Stimulated activated naive CD8-positive, alpha-beta T cell treated with anti-CD3 and anti-CD28 coated beads, Interleukin-15, Interleukin-2, amounts not matched to agents 100 U/mL and 50 U/mL, for 24 hours (primary cell): ENCODE data around the gene NACA2.
"Not testable (repeated sequence)": the region's sequence is repeated elsewhere in the genome, so short reads cannot be mapped to it uniquely, and the experiment has no call there.

Experiments used
- ATAC-seq: fragments of 150-1000 bp; cut with Tn5 transposase; one replicate; pipeline ENCODE4 v1.10.0; 2021
- DNase-seq: peaks from one replicate; pipeline ENCODE4 v3.0.0; 2021

Gene NACA2

DNA sequence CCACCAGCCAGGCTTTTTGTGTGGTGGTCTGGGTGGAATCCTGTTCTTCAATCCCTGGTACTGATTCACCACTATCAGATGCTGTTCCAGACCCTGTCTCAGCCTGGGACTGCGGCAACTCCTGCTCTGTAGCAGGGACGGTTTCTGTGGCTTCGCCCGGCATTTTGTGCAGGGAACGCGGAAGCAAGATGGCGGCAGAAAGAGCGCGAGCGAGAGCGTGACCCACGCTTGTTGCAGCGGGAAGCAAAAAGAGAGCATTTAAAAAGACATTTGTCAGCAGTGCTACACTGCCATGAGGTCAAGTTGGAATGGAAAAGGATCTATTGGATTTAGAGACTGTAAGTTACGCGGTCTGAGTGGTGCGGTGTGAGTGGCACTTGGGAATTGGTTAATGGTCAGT, at the start of gene NACA2:
Gene NACA2 (minus strand): TSS at position 202 of the 400 bp plus-strand sequence. CDS start 39 bp downstream, at position 163.
- no peak for DNase-seq
- no peak for ATAC-seq

DNA sequence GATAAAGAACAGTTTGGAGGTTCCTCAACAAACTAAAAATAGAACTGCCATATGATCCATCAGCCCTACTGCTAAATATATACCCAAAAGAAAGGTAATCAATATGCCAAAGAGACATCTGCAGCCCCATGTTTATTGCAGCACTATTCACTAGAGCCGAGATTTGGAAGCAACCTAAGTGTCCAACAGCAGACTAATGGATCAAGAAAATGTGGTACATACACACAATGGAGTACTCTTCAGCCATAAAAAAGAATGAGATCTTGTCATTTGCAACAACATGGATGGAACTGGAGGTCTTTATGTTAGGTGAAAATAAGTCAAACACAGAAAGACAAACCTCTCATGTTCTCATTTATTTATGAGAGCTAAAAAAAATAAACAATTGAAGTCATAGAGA, 48.8 kb upstream of the NACA2 start:
- ATAC-seq (no peak), DNase-seq (no peak)

DNA sequence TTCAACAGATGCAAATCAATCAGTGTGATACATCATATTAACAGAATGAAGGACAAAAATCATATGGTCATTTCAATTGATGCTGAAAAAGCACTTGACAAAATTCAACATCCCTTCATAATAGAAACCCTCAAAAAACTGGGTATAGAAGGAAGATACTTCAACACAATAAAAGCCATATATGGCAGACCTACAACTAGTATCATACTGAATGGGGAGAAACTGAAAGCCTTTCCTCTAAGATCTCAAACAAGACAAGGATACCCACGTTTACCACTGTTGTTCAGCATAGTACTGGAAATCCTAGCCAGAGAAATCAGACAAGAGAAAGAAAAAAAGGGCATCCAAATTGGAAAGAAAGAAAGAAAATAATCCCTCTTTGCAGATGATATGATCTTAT, 47.1 kb upstream of the NACA2 start:
- ATAC-seq = no peak

DNA sequence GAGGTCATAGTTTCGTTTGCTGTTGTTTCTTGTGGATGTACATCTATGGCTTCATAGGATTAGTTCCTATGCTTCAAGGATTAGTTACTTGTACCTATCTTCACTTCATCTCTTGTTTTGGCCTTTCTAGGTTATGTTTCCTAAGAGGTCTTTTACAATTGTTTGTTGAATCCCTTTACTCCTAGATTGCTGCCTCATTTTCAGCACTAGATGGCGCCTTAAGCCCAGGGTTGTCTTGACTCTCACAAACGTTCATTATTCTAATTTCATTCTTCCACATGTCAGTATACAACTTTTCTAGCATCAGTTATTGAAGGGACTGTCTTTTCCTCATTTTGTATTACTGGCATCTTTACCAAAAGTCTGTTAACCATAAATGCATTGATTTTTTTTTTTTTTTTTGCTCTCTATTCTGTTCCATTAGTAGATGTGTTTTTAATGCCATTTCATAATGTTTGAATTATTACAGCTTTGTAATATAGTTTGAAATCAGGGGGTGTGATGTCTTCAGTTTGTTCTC, 45.0 kb upstream of the NACA2 start:
- peak; percentile 55 for DNase-seq

More for the DNA sequence above, 47.1 kb upstream of the NACA2 start:
- no peak for DNase-seq

DNA sequence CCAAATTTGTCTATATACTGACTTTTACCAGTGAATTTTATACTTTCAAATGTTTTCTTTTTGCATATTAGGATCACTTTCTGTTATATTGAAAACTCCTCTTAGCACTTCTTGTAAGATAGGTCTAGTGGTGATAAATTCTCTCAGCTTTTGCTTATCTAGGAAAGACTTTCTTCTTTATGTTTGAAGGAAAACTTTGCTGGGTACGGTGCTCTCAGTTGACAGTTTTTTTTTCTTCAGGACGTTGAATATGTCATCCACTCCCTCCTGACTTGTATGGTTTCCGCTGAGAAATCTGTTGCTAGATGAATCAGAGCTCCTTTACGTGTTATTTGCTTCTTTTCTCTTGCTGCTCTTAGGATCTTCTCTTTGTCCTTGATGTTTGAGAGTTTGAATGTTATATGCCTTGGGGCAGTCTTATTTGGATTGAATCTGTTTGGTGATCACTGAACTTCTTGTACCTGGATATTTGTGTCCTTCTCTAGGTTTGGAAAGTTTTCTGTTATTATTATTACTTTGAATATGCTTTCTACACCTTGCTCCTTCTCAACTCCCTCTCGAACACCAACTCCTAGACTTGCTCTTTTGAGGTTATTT, 44.0 kb upstream of the NACA2 start:
- DNase-seq (no peak), ATAC-seq (no peak)

More for the DNA sequence above, 45.0 kb upstream of the NACA2 start:
- no peak for ATAC-seq

DNA sequence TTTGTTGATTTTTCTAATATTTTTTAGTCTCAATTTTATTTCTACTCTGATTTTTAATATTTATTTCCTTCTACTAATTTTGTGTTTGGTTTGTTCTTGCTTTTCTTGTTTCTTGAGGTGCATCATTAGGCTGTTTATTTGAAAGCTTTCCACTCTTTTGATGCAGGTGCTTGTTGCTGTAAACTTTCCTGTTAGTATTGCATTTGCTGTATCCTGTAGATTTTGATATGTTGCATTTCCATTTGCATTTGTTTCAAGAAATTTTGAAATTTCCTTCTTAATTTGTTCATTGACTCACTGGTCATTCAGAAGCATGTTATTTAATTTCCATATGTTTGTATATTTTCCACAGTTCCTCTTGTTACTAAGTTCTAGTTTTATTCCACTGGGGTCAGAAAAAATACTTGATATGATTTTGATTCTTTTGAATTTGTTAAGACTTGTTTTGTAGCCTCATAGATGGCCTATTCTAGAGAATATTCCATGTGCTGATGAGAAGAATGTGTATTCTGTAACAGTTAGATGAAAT, 43.1 kb upstream of the NACA2 start:
- ATAC-seq = no peak
- DNase-seq = no peak

DNA sequence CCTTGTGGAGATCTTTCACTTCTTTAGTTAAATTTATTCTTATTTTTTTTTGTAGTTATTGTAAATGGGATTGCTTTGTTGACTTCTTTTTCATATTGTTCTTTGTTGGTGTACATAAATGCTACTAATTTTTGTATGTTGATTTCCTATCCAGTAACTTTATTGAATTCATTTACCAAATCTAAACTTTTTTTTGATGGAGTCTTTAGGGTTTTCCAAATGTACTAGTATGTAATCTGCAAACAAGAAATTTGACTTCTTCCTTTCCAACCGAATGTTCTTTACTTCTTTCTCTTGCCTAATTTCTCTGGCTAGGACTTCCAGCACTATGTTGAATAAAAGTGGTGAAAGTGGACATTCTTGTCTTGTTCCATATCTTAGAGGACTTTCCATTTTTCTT, 41.8 kb upstream of the NACA2 start:
- ATAC-seq = no peak
- DNase-seq = no peak

DNA sequence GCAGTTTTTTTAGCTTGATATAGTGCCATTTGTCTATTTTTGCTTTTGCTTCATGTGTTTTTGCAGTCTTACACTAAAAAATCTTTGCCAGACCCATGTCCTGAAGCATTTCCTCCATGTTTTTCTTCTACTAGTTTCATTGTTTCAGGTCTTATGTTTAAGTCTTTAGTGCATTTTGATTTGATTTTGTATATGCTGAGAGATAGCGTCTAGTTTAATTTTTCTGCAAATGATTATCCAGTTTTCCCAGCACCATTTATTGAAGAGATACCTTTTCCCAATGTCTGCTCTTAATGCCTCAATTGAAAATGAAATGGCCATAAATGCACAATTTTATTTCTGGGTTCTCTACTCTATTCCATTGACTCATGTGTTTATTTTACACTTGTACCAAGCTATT, 40.8 kb upstream of the NACA2 start:
- ATAC-seq (no peak), DNase-seq (no peak)

DNA sequence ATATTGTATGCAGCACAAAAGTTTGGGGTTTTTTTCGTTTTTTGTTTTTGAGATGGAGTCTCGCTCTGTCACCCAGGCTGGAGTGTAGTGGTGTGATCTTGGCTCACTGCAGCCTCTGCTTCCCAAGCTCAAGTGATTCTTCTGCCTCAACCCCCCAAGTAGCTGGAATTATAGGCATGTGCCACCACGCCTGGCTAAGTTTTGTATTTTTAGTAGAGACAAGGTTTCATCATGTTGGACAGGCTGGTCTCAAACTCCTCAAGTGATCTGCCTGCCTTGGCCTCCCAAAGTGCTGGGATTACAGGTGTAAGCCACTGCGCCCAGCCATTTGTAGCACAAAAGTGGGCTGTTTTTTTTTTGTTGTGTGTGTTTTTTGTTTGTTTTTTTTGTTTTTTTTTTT, 37.1 kb upstream of the NACA2 start:
- not testable (repeated sequence) for ATAC-seq, DNase-seq

DNA sequence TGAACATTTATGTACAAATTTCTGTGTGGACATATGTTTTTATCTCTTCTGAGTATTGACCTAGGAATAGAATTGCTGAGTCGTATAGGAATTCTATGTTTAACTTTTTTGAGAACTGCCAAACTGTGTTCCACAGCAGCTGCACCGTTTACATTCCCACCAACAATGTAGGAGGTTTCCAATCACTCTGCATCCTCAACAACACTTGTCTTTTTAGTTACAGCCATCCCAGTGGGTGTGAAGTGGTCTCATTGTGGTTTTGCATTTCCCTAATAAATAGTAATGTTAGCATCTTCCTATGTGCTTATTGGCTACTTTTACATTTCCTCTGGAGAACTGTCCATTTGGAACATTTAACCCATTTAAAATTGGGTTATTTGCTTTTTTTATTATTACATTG, 36.6 kb upstream of the NACA2 start:
- ATAC-seq = no peak

DNA sequence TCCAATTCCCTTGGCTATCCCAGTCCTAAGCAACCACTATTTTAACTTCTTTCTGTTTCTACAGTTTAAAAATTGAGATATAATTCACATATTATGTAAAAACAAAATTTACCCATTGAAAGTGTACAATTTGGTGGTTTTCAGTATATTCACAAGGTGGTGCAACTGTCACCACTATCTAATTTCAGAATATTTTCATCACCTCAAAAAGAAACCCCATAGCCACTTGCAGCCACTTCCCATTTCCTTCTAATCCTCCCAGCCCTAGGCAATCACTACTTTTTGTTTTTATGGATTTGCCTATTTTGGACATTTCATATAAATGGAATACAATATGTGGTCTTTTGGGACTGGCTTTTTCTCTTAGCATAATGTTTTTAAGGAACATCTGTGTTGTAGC, 36.1 kb upstream of the NACA2 start:
- ATAC-seq = no peak
- no peak for DNase-seq

More for the DNA sequence above, 36.6 kb upstream of the NACA2 start:
- DNase-seq = no peak

DNA sequence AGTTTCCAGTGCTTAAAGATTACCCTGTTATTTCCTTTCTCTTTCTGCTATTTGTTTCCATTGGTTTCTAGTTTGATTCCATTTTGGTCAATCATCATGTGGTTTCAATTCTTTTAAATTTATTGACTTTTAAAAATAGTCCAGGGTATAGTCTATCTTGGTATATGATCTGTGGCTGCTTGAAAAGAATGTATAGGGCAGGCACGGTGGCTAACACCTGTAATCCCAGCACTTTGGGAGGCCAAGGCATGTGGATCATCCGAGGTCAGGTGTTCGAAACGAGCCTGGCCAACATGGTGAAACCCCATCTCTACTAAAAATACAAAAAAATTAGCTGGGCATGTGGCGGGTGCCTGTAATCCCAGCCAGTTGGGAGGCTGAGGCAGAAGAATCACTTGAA, 34.5 kb upstream of the NACA2 start:
- ATAC-seq = no peak
- DNase-seq = no peak

DNA sequence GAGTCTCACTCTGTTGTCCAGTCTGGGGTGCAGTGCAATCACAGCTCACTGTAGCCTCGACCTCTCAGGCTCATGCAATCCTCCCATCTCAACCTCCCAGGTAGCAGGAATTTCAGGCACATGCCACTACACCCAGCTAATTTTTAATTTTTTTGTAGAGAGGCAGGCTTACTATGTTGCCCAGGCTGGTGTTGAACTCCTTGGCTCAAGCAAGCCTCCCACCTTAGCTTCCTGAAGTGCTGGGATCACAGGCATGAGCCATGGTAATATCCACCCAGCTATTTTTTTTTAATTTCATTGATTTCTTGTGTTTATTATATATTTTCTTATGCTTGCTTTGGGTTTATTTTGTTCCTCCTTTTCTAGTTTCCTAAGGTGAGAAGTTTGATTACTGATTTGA, 33.9 kb upstream of the NACA2 start:
- ATAC-seq (no peak), DNase-seq (no peak)

DNA sequence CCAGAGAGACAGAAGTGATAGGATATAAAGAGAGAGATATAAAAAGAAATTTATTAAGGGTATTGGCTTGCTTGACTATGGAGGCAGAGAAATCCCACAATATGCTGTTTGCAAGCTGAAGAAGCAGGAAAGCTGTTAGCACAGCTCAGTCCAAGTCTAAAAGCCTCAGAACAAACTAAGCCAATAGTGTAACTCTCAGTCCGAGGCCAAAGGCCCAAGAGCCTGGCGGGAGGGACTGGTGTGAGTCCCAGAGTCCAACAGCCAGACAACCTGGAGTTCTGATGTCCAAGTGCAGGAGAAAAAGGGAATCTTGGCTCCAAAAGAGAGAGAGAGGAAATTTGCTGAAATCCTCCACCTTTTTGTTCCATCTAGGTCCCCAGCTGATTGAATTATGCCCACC, 30.3 kb upstream of the NACA2 start:
- ATAC-seq = no peak
- DNase-seq = no peak

DNA sequence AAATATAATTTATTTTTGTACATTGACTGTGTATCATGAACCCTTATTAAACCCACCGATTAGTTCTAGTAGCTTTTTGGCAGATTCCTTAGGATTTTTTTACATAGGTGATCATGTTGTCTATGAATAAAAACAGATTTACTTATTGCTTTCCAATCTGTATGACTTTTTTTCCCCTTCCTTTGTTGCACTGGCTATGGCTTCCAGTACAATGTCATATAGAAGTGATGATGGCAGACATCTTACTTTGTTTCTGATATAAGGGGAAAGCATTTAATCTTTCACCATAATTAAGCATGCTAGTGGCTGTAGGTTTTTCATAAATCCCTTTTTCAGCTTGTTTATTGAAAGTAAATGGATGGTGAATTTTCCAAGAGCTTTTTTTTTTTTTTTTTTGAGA, 28.9 kb upstream of the NACA2 start:
- DNase-seq (no peak), ATAC-seq (no peak)

DNA sequence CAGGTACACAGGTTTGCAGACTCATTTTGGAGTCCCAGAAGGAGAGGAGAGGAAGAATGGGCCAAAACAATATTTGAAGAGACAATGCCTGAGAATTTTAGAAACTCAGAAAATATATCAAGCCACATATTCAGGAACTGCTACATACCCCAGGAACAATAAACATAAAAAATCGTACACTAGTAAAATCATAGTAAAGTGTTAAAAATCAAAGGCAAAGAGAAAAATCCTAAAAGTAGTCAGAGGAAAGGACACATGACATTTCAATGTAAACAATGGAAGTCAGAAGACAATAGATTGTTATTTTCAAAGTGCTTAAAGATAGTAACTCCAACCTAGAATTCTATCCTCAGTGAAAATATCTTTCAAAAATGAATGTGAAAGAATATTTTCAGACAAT, 28.5 kb upstream of the NACA2 start:
- ATAC-seq (no peak), DNase-seq (no peak)

DNA sequence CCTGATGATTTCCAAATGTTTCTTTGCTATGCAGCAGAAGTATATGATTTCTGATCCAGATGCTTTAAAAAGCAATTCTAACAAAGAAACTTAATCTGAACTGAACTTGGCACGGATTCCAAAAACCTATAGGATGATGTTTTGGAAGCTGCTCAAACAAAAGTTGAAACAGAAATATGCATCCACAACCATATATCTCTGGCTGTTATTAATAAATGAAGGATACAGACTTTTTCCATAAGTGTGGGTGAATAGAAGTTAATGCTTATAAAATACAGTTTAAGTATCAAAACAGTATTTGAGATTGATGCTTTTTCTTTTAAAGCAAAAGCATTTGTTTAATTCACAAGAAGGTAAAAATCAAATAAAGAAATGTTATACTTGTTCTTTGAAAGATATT, 27.9 kb upstream of the NACA2 start:
- ATAC-seq (no peak), DNase-seq (no peak)

DNA sequence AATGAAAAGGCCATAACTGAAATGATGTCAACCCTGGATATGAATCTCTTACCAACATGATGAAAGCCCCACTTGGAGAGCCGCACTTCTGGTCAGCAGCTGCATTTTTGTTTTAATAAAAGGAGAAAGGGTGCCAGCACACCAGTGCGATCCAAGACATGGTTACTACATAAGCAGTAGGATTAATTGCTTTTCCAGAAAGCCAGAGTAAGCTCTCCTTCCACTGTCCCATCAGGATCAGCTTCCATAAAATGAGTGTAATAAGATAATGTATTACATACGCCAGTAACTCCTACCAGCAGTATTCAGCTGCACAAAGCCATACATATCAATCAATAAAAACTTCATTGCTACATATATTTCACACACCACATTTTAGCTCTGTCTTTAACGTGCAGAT, 26.3 kb upstream of the NACA2 start:
- ATAC-seq (no peak), DNase-seq (no peak)

DNA sequence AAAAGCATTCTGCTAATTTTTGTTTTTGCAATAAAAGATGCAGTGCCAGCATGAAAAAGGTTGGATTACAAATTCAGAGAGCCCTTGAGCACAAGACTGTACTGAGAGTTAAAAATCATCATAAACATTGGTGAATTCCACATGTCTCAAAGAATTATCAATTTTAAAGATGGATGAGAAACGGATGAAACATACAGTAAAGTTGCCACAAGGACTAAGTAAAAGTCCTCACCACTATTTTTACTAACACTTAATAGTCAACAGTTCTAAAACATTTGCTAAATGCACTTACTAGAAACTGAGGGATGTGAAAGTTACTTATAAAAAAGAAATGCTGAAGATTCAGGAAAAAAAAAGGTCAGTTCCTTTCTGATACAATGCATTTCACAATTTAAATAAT, 25.8 kb upstream of the NACA2 start:
- no peak for DNase-seq
- ATAC-seq = no peak

DNA sequence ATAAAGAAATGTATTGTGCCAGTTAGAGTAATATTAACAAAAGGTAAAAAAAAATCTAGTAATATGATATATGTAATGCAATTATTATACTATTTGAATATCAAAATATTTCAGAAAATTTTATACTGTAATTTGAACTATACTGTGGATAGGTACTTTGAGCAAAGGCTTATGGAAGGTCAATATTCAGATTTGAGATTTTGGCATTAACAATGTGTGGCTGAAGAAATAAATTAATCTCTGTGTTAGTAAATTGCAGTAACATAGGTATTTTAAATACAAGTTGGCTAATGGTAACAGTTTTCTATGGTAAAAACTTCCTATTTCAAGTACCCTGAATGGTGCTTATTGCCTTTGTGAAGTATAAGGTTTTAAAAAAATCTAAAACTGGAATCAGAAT, 23.2 kb upstream of the NACA2 start:
- no peak for ATAC-seq
- no peak for DNase-seq

DNA sequence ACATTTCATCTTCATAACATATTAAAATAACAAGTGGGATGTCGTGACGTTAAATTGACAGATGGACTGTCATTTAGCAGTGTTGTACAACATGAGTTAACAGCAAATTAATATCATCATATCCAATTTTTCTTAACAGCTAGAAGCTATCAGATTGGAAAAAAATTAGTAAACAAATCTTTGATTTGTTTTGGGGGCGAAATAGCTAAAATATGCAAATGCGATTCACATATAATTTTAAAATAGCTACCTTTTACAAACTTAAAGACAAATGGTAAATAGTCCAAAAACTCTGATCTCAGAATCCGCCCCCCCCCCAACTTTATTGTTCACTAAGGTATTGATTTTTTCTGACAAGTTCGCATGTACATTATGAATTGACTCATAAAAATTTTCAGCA, 20.3 kb upstream of the NACA2 start:
- ATAC-seq (no peak), DNase-seq (no peak)

DNA sequence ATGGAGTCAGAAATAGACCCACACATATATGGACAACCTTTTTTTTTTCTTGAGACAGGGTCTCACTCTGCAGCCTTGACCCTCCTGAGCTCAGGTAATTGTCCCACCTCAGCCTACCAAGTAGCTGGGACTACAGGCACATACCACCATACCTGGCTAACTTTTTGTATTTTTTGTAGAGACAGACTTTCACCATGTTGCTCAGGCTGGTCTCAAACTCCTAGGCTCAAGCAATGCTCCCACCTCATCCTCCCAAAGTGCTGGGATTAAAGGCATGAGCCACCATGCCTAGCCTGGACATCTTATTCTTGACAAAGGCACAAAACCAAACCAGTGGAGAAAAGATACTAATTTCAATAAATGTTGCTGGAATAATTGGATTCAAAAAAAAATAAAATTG, 14.7 kb upstream of the NACA2 start:
- ATAC-seq (no peak), DNase-seq (no peak)

DNA sequence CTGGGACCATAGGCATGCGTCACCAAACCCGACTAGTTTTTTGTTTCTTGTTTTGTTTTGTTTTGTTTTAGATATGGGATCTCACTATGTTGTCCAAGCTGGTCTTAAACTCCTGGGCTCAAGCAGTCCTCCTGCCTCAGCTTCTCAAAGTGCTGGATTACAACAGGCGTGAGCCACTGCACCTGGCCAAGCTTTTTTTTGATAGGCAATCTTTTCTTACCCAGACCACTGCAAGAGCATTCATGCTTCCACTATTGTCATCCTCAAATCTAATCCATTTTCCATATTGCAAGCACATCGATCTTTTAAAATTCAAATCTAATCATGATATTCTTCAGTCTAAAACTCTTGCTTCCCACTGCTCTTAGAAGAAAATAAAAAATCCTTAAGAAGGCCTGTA, 10.3 kb upstream of the NACA2 start:
- ATAC-seq (no peak), DNase-seq (no peak)

DNA sequence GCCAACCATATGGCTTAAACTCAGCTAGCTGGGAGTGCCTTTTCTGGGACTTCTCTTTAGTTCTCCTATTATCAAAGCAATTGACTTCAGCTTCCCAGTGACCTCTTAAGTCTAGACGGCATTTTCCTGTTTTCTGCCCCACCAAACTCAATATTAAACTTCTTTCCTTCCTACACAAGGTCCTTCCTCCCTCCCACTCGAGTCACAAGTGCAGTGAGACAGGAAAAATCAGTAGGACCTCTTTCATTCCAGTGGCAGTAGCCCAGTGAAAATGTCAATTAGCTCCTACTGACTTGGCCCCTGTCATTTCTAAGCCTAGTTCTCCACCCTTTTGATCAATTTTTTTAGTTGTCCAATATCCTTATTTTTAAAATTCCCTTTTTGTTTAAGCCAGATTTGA, 9.6 kb upstream of the NACA2 start:
- ATAC-seq (no peak), DNase-seq (no peak)

DNA sequence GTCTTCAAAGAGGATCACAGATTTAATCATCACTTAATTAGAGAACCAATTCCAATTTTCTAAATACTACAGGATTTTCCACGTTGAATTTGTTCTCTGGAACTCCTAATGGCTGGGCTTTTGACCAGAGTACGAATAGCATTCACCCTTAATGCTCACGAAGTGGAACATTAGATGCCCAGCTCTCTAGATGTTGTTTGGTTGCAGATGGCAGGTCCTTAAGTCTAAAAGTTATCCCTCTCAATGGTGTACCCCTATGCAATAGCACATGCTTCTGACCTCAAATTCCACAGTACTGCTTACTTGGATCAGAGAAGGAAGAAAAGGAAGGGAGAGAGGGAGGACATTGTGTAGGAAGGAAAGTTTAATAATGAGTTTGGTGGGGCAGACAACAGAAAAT, 8.6 kb upstream of the NACA2 start:
- DNase-seq (no peak), ATAC-seq (no peak)
